GM18861 (cell line): Measurements from ENCODE around the gene LIN54.
"Not testable (repeated sequence)": the region's sequence is repeated elsewhere in the genome, so short reads cannot be mapped to it uniquely, and the experiment has no call there.

Source experiments
- ATAC-seq: cut with Tn5 transposase; IDR thresholded peaks from one replicate; pipeline ENCODE4 v1.9.1; 2021; ENCODE audit not compliant: unreplicated experiment

LIN54 gene

GRCh38 chr4:83012687-83013419 lies 2.2 kb upstream of the LIN54 start:
- peak; percentile 73 for ATAC-seq

GRCh38 chr4:83012200-83012686 lies 1.6 kb upstream of the LIN54 start:
- ATAC-seq: peak; percentile 11

- no peak for ATAC-seq
These were observed 1.1 kb upstream of the LIN54 start for GRCh38 chr4:83011689-83012199.

GRCh38 chr4:83010111-83010521 lies 507 bp downstream of the LIN54 start:
- ATAC-seq: no peak

GRCh38 chr4:83009529-83009928 lies 1.1 kb downstream of the LIN54 start:
- no peak for ATAC-seq

GRCh38 chr4:83003044-83003791 lies 7.4 kb downstream of the LIN54 start:
- not testable (repeated sequence) for ATAC-seq

- no peak for ATAC-seq
These were observed 8.3 kb downstream of the LIN54 start for GRCh38 chr4:83002329-83002728.

GRCh38 chr4:82998898-82999297 lies 11.7 kb downstream of the LIN54 start:
- no peak for ATAC-seq

GRCh38 chr4:82994834-82995233 lies 15.8 kb downstream of the LIN54 start:
- ATAC-seq: no peak

GRCh38 chr4:82989575-82990429 lies 20.8 kb downstream of the LIN54 start:
- ATAC-seq: peak; percentile 94

GRCh38 chr4:82988323-82988832 lies 22.2 kb downstream of the LIN54 start:
- ATAC-seq: no peak

GRCh38 chr4:82987519-82987918 lies 23.1 kb downstream of the LIN54 start:
- not testable (repeated sequence) for ATAC-seq

- no peak for ATAC-seq
These were observed 26.2 kb downstream of the LIN54 start for GRCh38 chr4:82984459-82984858.

- ATAC-seq: no peak
These were observed 27.2 kb downstream of the LIN54 start for GRCh38 chr4:82983444-82983843.

- ATAC-seq: no peak
These were observed 29.5 kb downstream of the LIN54 start for GRCh38 chr4:82981138-82981537.

GRCh38 chr4:82975792-82976191 lies 34.8 kb downstream of the LIN54 start:
- no peak for ATAC-seq

GRCh38 chr4:82969414-82969813 lies 41.2 kb downstream of the LIN54 start:
- ATAC-seq: no peak

GRCh38 chr4:82968972-82969371 lies 41.7 kb downstream of the LIN54 start:
- ATAC-seq: peak; percentile 62

- ATAC-seq: no peak
These were observed 44.9 kb downstream of the LIN54 start for GRCh38 chr4:82965763-82966162.

- ATAC-seq: no peak
These were observed 53.6 kb downstream of the LIN54 start for GRCh38 chr4:82957045-82957444.

GRCh38 chr4:82954212-82954611 lies 56.4 kb downstream of the LIN54 start:
- no peak for ATAC-seq
